Endodermal cell (in vitro differentiated cells): ENCODE data around the gene DUSP5. TPM values are rescaled to one million over a fixed set of nuclear protein-coding genes. Genes with fewer than 3 reads are reported as not detected.

Source experiments
- DNase-seq: peaks from one replicate; pipeline ENCODE4 v3.0.0-alpha.2; 2017
- H3K27ac ChIP-seq: 2 replicates; pipeline ENCODE4 v1.5.1; 2013; ENCODE audit warnings: mild to moderate bottlenecking, low read depth, low read length, moderate library complexity
- H3K27me3 ChIP-seq: 2 replicates; pipeline ENCODE4 v1.6.1; 2013; ENCODE audit warnings: mild to moderate bottlenecking, low read length, moderate library complexity; ENCODE audit not compliant: insufficient read depth, control insufficient read depth, poor library complexity, severe bottlenecking
- H3K36me3 ChIP-seq: 2 replicates; pipeline ENCODE4 v1.7.0; 2013; ENCODE audit warnings: mild to moderate bottlenecking, low read length, moderate library complexity; ENCODE audit not compliant: control insufficient read depth, insufficient read depth
- H3K4me1 ChIP-seq: one replicate; pipeline ENCODE4 v1.7.0; 2013; ENCODE audit warnings: low read length; ENCODE audit not compliant: control insufficient read depth, insufficient read depth
- H3K4me3 ChIP-seq: 2 replicates; pipeline ENCODE4 v1.5.1; 2013; ENCODE audit warnings: mild to moderate bottlenecking, low read length, moderate library complexity
- H3K9ac ChIP-seq: 2 replicates; pipeline ENCODE4 v1.6.1; 2013; ENCODE audit warnings: mild to moderate bottlenecking, low read length, moderate library complexity; ENCODE audit not compliant: poor library complexity, severe bottlenecking; ENCODE audit errors: extremely low read depth
- H3K9me3 ChIP-seq: 2 replicates; pipeline ENCODE4 v1.6.1; 2013; ENCODE audit warnings: mild to moderate bottlenecking, low read length, moderate library complexity; ENCODE audit not compliant: control insufficient read depth
- H3K27ac Mint-ChIP-seq: 2 replicates; pipeline ENCODE4 v1.8.0; 2020; ENCODE audit warnings: mixed read lengths
- H3K27me3 Mint-ChIP-seq: 2 replicates; pipeline ENCODE4 v1.8.0; 2021; ENCODE audit warnings: mild to moderate bottlenecking, mixed read lengths; ENCODE audit not compliant: insufficient read depth
- H3K36me3 Mint-ChIP-seq: 2 replicates; pipeline ENCODE4 v1.8.0; 2020; ENCODE audit warnings: low read depth, mixed read lengths
- H3K4me1 Mint-ChIP-seq: 2 replicates; pipeline ENCODE4 v1.8.0; 2020; ENCODE audit warnings: mixed read lengths
- H3K4me3 Mint-ChIP-seq: 2 replicates; pipeline ENCODE4 v1.8.0; 2020; ENCODE audit warnings: mild to moderate bottlenecking, moderate library complexity, mixed read lengths
- H3K9me3 Mint-ChIP-seq: 2 replicates; pipeline ENCODE4 v1.8.0; 2020; ENCODE audit warnings: mild to moderate bottlenecking, mixed read lengths
- WGBS, 2 experiments: methylation state at CpG; one replicate each; pipeline versions ENCODE4 v1.1.5 to v1.1.7; 2013; ENCODE audit warnings: missing lambda C conversion rate in 2 of 2, mixed read lengths in 1 of 2; ENCODE audit not compliant: insufficient coverage in 1 of 2, insufficient read length in 1 of 2; 5-methylcytosine and 5-hydroxymethylcytosine counted together
- total RNA-seq, 2 donors: library from RNA; stranded (reverse); fragmentation: NEBNext Ultra II Directional in 1 of 2; extraction: Animal tissue kit (Norgen Biotek cat#: 25700) in 1 of 2; gene quantifications; 2 replicates in 1 of 2; 3 replicates in 1 of 2; pipeline ENCODE4 v1.2.1, GENCODE V29; 2021
- TF ChIP-seq, protein P1 (sequence below): fragments of 200-600 bp; sonication (generic); conservative IDR thresholded peaks from 2 replicates; pipeline ENCODE4 v1.5.0; 2021; ENCODE audit warnings: antibody characterized with exemption, mild to moderate bottlenecking

Gene DUSP5
- total RNA-seq, 2 donors from 2014 or later: 60.0 to 60.3 TPM

DNA sequence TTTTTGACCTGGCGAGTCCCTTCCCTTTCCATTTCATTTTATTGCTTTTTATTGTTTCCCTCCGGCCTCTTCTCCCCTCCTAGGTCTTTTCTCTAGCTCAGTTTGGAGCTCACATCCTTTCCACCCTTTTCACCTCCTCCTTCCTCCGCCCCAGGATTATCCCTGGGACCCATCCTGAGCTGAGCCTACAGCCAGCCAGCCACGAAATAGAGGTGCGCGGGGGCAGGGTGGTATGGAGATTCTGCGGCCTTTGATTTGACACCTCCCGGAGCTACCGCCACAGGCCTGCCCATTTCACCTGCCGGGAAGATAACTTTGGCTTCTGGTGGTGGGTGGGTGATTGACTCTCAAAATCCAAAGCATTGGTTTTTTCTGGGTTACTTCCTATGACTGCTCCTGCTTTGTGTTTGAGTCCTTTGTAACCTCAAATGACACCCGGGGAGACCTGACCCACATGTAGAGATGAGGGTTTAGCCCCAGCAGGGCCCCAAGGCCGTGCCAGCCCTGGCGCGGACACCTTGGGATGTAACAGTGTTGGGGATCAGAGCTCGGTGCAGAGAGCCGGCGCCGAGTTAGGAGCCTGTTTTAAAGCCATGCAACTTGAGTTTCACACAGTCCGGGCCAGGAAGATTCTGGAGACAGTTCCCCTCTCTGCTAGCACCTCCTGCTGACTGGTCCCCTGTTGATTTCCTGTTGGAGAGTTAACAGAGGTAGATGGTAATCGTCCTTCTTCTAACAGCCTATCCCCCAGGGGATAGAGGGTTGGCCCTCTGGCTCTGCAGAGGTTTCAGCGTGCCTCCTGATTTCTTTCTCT lies 1.5 kb downstream of the DUSP5 start:
- Histone ChIP-seq H3K4me3 (peak overlapping the region; percentile 94), H3K27me3 (no peaks in the 10 kb centered on the region), H3K27ac (no peak overlapping the region), H3K9ac (peak overlapping the region; percentile 68), H3K9me3 (no peaks in the 10 kb centered on the region), H3K36me3 (peaks cover 23% of the 10 kb centered on the region), H3K4me1 (peaks cover 17% of the 10 kb centered on the region)
- WGBS, 2 experiments: 1 to 20% methylated on average over 3 to 20 of the region's 21 CpGs
- Mint-ChIP-seq H3K4me3 (peak overlapping the region; percentile 88), H3K27me3 (no peaks in the 10 kb centered on the region), H3K36me3 (peaks cover 18% of the 10 kb centered on the region), H3K9me3 (no peaks in the 10 kb centered on the region), H3K4me1 (peaks cover 66% of the 10 kb centered on the region), H3K27ac (peak overlapping the region; percentile 87)
- TF ChIP-seq, protein P1, sequence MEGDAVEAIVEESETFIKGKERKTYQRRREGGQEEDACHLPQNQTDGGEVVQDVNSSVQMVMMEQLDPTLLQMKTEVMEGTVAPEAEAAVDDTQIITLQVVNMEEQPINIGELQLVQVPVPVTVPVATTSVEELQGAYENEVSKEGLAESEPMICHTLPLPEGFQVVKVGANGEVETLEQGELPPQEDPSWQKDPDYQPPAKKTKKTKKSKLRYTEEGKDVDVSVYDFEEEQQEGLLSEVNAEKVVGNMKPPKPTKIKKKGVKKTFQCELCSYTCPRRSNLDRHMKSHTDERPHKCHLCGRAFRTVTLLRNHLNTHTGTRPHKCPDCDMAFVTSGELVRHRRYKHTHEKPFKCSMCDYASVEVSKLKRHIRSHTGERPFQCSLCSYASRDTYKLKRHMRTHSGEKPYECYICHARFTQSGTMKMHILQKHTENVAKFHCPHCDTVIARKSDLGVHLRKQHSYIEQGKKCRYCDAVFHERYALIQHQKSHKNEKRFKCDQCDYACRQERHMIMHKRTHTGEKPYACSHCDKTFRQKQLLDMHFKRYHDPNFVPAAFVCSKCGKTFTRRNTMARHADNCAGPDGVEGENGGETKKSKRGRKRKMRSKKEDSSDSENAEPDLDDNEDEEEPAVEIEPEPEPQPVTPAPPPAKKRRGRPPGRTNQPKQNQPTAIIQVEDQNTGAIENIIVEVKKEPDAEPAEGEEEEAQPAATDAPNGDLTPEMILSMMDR: peak; percentile 43
- DNase-seq: peak; percentile 89

DNA sequence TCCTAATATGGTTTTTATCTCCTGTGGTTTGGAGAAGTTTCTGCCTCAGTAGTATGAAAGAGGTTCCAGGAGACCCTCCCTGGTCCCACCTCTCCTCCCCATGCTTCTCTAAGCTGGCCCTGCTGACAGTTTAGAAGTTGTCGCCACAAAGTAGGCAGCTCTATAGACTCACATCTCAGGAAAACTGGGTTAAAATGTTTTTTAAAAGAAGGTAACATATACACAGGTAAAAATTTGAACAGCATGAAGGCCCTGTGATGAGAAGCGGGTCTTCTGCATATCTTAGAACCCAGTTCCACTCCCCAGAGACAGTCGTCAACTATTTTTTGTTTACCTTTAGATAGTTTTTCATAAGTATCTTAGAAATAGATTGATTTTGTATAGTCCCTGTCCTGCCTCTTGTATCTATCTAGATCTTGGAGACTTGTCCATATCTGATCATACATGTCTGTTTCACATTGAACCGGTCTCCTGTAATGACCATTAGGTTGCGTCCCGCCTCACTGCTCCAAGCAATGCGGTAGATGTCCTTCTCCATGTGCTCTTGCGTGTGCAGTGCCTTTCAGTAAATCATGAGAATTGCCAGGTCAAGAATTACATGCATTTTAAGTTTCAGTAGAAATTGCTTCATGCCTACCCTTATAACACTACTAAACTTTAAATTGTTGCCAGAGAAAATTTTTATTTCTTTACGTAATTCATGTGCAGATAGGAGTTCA lies 2.2 kb downstream of the DUSP5 start:
- Histone ChIP-seq H3K4me1 (peaks cover 16% of the 10 kb centered on the region), H3K9ac (peak overlapping the region; percentile 68), H3K36me3 (peaks cover 30% of the 10 kb centered on the region), H3K4me3 (peak overlapping the region; percentile 94), H3K27me3 (no peaks in the 10 kb centered on the region), H3K9me3 (no peaks in the 10 kb centered on the region), H3K27ac (no peak overlapping the region)
- TF ChIP-seq, protein P1: no peak
- Mint-ChIP-seq H3K4me3 (peak overlapping the region; percentile 88), H3K36me3 (peaks cover 26% of the 10 kb centered on the region), H3K27me3 (no peaks in the 10 kb centered on the region), H3K27ac (peak overlapping the region; percentile 96), H3K9me3 (no peaks in the 10 kb centered on the region), H3K4me1 (peaks cover 67% of the 10 kb centered on the region)
- no peak for DNase-seq
- WGBS, 2 experiments: 57 to 76% methylated on average over 5 to 9 of the region's 9 CpGs

DNA sequence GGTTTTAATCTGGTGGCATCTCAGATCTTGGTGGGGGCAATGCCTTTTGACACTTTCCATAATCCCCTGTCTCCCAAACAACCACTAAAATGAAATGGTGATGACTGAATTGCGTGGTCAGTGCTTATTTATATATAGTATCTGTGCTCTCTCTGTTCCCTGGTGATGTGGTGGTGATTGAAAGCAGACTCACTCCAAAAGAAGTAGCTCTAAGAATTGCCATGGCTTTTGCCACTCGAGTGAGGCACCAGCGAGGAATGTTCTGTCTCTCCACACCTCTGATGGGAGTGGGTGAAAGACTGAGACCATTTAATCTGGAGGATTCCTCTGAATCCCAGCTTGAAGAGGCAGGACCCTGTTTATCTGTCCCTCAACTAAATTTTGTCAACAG lies 2.8 kb downstream of the DUSP5 start:
- TF ChIP-seq, protein P1: no peak
- peaks cover 36% of the 10 kb centered on the region for H3K36me3 ChIP-seq
- DNase-seq: no peak
- WGBS, 2 experiments: 32% methylated on average over 3 of the region's 3 CpGs; no CpG with 5 or more reads in 1 of the 2 experiments
- H3K9ac ChIP-seq: peak overlapping the region; percentile 17
- peaks cover 30% of the 10 kb centered on the region for H3K36me3 Mint-ChIP-seq
- H3K27me3 Mint-ChIP-seq: no peaks in the 10 kb centered on the region
- H3K4me1 Mint-ChIP-seq: peaks cover 67% of the 10 kb centered on the region
- H3K27ac Mint-ChIP-seq: peak overlapping the region; percentile 96
- no peaks in the 10 kb centered on the region for H3K9me3 ChIP-seq
- H3K4me3 ChIP-seq: peak overlapping the region; percentile 94
- H3K27ac ChIP-seq: no peak overlapping the region
- peak overlapping the region; percentile 88 for H3K4me3 Mint-ChIP-seq
- peaks cover 16% of the 10 kb centered on the region for H3K4me1 ChIP-seq
- H3K9me3 Mint-ChIP-seq: no peaks in the 10 kb centered on the region
- H3K27me3 ChIP-seq: no peaks in the 10 kb centered on the region
